HG02840 (cell line): ENCODE data around the gene GUF1.

Experiments used
- ATAC-seq: cut with Tn5 transposase; IDR thresholded peaks from one replicate; pipeline ENCODE4 v1.9.1; 2021; ENCODE audit warnings: mild to moderate bottlenecking, moderate library complexity, moderate number of reproducible peaks; ENCODE audit not compliant: unreplicated experiment, low FRiP score

The GUF1 gene, protein sequence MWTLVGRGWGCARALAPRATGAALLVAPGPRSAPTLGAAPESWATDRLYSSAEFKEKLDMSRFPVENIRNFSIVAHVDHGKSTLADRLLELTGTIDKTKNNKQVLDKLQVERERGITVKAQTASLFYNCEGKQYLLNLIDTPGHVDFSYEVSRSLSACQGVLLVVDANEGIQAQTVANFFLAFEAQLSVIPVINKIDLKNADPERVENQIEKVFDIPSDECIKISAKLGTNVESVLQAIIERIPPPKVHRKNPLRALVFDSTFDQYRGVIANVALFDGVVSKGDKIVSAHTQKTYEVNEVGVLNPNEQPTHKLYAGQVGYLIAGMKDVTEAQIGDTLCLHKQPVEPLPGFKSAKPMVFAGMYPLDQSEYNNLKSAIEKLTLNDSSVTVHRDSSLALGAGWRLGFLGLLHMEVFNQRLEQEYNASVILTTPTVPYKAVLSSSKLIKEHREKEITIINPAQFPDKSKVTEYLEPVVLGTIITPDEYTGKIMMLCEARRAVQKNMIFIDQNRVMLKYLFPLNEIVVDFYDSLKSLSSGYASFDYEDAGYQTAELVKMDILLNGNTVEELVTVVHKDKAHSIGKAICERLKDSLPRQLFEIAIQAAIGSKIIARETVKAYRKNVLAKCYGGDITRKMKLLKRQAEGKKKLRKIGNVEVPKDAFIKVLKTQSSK

DNA sequence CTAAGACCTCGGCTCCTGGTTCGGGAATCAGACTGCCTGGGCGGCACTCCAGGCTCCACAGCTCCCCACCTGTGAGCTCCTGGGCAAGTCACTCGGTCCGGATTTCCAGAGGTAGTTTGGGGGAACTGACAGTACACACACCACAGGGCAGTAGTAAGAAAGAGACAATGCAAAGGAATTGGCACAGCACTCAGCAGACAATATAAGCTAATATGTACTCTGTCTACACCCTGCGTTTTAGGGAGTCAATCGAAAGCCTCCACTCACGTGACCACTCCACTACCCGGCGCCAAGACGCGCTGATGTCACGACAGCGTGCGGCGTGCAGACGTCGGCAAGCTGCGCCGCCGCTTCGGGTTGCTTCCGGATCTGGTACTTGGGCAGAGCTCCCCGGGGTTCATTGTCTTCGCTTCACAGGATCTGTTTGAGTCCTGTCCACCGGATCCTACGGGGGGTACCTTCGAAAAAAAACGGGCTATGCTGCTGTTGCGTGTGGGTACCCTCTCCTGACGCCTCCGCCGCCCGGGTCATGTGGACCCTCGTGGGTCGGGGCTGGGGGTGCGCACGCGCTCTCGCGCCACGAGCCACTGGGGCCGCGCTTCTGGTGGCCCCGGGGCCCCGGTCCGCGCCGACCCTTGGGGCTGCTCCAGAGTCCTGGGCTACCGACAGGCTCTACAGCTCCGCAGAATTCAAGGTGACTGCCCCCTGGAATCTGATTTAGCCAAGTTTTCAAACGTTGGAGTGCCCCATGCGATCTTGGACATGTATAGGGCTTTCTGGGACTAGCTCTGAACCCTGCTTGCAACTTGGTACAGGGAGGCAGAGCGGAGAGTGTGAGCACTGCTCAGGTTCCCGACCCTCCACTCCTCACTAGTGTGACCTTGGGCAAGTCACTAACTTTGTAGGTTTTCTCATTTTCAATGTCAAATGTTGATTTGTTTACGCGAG is at the start of gene GUF1:
GUF1 (plus strand) TSS at position 327 of the 948 bp plus-strand sequence; CDS start at position 530, 203 bp downstream.
- peak; percentile 99 for ATAC-seq

DNA sequence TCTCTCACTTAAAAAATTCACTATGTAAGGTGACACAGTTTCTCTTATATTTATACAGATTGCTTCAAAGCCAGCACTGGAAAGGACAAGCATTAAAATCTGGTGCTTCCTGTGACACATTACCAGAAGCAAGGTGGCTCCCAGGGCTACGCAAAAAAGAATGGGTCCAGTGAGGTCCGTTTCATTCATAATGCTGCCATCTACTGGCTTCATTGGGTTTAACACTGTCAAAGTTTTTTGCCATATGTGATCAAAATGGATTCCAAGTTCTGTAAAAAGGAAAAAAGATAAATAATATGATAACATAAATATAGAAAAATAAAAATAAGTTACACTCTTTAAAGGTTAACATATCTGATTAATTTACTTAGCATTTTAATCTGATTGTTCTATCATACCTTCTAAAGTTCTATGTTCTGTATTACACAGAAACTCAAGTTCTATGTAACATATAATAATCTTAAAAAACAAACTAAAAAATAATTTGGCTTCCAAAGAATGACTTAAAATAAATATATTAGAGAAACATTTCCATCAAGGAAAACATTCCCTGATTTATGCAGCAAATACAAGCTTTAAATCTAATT is 48.8 kb upstream of the GUF1 start:
- ATAC-seq, result peak; percentile 89

DNA sequence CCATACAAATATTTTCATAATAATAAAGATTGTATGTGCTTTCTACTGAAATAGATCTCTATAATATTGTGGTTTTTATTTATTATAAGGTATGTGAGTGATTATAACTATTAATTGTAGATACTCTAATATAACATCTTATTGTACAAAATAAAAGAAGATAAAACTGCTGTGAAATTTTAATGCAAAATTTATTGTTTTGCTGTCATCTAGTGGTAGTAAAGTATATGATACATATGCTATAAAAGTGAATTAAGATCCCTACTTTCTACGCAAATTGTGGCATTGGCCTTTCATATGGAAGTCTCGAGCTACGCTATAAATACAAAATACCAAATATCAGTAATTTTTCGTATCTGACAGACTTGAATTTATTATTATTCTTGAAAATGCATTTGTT is 46.1 kb upstream of the GUF1 start:
- no peak for ATAC-seq

DNA sequence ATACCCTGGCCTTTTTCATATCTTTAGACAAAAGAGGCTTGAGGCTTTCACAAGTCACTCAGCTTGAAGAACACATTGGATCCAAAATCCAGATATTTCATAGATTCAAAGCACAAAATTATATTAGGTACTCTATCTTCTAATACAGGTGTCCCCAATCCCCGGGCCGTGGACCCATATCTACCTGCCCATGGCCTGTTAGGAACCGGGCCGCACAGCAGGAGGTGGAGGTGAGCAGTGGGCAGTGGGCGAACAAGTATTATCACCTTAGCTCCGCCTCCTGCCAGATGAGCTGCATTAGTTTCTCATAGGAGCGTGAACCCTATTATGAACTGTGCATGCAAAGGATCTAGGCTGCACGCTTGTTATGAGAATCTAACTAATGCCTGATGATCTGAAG is 45.5 kb upstream of the GUF1 start:
- ATAC-seq, result no peak

DNA sequence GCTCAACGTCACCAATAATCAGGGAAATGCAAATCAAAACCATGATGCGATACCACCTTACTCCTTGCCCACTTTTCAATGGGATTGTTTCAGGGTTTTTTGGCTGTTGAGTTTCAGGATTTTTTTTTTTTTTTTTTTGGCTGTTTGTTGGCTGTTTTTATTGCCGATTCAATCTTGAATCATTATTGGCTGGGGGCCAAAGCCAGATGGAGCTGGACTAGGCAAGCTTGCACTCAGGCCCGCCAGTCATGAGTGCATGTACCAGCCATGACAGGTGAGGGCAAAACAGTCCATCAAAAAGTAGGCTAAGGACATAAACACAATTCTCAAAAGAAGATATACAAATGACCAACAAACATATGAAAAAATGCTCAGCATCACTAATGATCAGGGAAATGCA is 40.1 kb upstream of the GUF1 start:
- no peak for ATAC-seq

DNA sequence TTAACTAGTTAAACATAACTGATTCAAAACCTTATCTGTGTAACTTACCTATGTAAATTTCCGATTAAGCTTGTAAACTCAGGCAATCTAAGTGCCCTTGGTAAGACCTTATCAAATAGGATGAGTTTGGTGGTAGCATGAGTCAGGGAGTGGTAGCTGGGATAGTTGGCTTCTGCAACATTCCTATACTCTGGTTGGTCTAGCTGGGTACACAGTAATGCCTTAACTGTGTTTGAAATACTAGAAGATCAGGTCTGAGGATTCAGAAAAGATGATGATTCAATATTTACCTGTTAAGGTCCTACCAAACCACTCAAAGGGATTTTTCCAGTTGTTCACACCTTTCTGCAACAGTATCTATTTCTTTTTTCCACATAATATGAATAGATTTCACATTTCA is 32.1 kb upstream of the GUF1 start:
- ATAC-seq, result no peak

DNA sequence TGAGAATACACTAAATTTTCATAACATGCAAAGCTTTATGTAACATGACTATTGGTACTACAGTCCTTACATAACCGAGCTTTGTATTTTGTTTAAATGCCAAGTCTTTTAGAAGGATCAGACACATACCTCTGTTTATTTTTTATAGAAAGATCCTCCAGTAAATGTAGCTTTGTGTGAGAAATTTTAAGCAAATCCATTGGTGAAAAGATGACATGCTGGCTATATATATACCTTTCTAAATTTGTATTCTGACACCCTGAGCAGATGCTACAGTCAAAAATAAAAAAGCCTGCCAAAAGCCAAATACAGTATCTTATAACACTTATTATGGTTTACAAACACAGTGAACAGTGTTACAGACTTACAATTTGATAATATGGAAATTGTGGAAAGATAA is 26.8 kb upstream of the GUF1 start, which contains the start of gene YIPF7:
YIPF7 (minus strand) TSS at position 201 of the 400 bp plus-strand sequence. CDS start 1,525 bp downstream, outside the sequence.
- no peak for ATAC-seq

DNA sequence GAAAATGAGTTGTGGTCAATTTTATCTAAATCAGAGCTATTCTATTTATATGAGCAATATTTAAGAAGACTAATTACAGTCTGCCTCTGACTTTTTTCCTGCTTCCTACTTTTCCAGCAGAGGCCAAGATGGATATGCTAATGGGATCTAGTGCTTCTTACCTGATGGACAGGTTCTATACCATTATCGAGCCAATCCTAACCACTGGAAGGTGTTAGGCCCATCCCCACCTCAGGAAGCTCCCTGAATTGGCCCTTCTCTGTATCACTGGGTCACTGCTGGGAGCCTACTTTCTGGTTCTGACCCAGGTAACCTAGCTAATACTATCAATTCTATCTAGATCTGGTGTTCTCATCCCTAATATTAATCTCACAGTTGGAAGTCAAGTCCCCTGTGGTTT is 26.2 kb upstream of the GUF1 start:
- ATAC-seq, result no peak

DNA sequence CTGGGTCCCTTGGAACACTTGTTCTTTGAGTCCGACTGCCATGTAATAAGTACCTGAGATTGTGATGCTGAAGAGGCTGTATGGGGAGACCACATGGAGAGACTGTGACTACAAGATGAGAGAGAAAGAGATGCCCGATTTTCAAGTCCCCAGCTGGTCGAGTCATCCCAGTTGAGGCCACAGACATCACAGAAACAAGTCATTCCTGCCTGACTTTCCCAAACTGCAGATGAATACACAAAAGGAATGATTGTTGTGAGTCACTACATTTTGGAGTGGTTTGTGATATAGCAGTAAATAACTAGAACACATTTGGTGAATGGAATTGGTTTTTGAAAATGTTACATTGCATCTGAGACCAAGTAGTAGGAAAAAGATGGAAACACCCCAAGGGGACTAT is 17.8 kb upstream of the GUF1 start:
- ATAC-seq, result no peak

DNA sequence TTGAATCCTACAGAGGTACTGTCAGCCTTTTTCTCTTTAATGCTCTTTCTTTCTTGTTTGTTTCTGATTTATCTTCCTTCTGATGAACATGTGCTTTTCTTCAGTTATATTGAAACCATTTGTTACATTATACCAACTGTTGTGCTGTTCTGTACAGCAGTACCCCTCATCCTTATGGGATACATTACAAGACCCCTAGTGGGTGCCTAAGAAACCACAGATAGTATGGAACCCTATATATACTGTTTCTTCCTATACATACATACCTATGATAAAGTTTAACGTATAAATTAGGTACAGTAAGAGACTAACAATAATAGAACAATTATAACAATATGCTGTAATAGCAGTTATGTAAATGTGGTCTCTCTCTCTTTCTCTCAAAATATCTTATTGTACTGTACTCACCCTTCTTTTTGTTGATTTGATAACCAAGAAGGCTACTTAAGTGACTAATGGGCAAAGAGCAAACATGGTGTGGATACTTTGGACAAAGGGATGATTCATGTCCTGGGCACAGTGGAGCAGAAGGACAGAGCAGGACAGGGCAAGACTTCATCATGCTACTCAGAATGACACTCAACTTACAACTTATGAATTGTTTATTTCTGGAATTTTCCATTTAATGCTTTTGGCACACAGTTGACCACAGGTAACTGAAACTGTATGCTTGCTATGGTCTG is 16.1 kb upstream of the GUF1 start:
- ATAC-seq, result no peak

DNA sequence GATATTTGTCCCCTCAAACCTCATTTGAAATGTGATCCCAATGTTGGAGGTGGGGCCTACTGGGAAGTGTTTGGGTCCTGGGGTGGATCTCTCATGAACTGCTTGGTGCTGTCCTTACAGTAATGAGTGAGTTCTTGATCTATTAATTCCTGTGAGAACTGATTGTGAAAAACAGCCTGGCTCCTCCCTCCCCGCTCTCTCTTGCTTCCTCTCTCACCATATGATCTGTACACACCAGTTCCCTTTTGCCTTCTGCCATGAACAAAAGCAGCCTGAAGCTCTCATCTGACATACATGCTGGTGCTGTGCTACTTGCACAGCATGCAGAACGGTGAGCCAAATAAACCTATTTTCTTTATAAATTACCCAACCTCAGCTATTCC is 15.6 kb upstream of the GUF1 start:
- ATAC-seq, result no peak

DNA sequence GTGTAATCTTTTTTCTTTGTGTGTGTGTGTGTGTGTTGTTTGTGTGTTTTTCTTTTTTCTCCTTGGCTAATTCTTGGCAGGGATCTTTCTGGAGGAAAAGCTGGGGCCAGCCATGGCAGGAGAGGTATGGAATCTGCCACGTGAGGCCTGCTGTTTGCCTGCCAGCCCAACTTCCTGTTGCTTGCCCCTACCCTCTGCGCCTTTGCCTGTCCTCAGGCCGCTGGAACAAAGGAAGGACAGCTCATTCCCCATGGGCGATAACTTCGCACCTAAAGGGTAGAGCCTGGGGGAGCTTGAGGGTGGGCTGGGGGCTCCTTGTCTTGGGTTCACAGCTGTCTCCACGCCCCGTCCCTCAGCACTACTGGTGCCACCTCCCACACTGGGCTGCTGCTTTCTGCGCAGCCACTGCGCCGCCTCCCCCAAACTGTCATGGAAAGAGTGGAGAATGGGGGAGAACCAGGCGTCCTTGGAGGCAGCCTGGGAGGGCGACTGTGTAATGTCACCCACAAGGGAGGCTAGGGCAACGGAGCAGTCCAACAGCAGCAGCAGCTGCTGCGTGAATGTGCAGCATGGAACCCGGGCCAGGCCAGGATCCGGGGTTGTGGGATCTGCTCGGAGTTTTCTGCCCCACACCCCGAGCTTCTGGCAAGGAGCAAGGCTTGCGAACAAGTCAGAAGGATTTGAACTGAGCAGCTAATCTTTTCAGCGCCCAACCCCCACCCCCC is 14.5 kb upstream of the GUF1 start:
- no peak for ATAC-seq

DNA sequence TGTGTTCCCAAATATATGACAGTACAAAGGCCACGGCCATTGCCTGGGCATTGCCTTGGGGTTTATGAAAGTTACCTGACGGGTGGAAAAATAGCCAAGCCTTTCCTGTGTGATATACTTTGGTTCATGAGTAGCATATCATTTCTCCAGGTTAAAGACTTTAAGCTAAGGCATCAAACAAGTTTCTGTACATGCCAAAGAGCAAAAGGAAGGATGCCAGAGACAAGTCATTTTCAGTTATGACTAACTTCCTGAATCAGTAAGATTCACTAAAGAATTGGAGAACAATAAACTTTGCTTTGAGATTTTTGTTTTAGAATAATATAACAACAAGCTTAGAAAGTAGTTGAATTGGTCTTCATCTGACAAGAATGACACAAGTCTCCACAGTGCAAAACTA is 9.7 kb upstream of the GUF1 start:
- ATAC-seq, result no peak

DNA sequence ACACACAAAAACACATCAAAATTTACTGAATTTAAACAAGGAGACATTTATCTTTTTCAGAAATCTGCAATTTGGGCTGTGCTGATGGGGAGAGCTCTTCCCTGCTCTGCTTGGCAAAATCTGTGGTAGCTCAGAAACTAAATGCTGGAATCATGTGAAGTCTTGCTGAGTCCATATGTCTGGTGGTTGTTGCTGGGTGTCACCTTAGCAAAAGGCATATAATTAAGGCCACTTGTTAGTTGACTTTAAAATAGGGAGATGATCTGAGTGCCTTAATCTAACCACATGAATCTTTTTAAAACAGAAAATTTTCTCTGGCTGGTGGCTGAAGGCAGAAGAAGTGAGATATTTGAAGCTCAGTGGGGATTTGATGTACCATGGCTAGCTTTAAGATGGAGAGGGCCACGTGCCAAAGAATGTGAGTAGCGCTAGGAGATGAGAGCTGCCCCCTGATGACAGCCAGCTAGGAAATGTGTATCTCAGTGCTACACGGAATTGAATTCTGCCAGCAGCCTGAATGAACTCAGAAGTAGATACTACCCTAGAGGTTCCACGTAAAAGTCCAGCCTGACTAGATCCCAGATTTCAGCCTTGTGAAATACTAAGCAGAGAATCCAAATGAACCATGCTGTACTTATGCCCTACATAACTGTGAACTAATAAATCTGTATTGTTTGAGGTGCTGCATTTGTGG is 7.6 kb upstream of the GUF1 start:
- ATAC-seq, result no peak

DNA sequence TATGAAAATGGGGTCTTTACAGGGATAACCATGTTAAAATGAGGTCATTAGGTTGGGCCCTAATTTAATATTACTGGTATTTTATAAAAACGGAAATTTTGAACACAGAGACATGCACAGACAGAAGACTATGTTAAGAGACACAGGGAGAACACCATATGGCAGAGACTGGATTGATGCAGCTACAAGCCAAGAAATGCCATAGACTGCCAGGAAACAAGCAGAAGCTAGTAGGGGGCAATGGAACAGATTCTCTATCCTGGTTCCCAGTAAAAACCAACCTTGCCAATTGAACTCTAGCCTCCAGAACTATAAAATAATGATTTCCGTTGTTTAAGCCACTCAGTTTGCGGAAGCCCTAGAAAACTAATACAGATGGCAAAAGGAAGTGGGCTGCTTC is 6.6 kb upstream of the GUF1 start:
- ATAC-seq, result no peak

DNA sequence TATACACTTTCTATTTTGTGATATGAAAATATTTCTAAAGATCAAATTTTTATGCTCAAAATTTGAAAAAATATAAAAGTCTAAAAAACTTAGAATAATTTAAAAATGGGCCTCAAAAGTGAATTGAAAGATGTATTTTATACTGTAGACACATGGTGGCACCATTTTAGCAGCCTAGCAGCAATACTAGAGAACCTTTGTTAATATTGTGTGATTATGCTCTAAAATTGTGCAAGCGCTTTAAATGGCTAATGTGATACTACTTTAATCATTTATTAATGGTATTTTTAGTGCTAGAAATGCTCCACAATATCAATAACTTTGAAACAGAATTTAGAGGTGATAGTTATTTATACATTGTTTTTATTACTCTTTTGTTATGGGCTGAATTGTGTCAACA is 3.7 kb upstream of the GUF1 start:
- ATAC-seq, result no peak

DNA sequence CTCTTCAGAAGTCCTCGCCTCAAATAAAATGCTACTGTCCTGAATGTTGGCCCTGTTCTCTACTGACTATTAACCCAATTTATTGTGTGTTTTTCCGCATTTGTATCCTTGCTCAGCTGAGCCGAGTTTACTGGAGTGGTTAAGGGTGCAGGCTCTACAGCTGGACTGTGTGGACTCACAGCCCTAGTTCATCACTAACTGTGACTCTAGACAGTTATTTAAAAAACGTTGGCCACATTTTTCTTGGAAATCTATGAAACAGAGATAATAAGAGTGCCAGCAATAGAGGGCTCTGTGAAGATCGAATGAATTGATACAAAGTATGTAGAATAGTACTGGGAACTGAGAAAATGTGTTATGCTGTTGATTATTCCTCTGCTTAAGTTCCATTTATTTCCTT is 2.9 kb upstream of the GUF1 start:
- ATAC-seq, result no peak

DNA sequence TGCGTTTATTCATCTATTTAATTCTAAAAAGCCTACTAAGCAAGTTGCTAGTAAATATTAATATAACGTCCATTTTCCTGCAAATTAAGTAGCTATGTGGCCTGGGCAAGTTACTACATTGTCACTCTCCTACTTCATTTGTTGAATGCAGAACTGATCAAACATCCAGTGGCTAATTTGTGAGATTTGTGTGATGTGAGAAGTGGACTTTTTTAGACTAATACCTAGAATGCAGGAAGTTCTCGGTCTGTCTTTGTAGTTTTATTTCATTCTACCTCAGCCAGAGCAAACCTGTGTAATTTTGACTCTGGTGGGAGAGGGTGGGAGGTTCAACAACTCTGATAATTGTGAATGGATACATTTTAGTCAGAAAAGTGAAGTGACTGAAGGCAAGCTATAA is 840 bp downstream of the GUF1 start:
- ATAC-seq, result no peak

DNA sequence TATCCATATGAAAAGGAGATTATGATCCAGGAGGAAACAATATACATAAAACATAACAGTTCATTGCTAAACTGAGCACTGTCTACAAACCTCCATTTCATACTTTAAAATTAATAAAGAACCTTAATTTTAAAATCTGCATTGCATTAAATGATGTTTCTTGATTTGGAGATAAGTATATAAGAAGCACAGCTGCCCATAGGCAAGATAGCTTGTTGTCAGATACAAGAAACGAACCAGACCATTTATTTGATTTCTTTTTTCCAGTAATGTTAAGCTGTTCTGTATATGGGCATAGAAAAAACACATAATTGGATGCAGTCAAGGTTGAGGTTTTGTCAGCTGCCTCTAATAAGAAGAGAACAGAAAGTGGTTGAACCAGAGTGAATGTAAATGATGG is 6.4 kb downstream of the GUF1 start:
- ATAC-seq, result no peak
